GM21381 (cell line): ENCODE results near the gene SCUBE1.

ENCODE experiments used
- ATAC-seq: cut with Tn5 transposase; IDR thresholded peaks from one replicate; pipeline ENCODE4 v1.9.1; 2021; ENCODE audit warnings: mild to moderate bottlenecking, moderate library complexity; ENCODE audit not compliant: unreplicated experiment

Gene SCUBE1

GRCh38 chr22:43203471-43203981, 139.6 kb downstream of the SCUBE1 start:
- no peak for ATAC-seq

GRCh38 chr22:43202756-43203410, 140.3 kb downstream of the SCUBE1 start:
- ATAC-seq = no peak

- no peak for ATAC-seq
These were observed 140.8 kb downstream of the SCUBE1 start for GRCh38 chr22:43202326-43202725.

GRCh38 chr22:43201486-43202219, 141.5 kb downstream of the SCUBE1 start:
- no peak for ATAC-seq

- ATAC-seq = no peak
These were observed 142.6 kb downstream of the SCUBE1 start for GRCh38 chr22:43200555-43200954.

- ATAC-seq = no peak
These were observed 143.1 kb downstream of the SCUBE1 start for GRCh38 chr22:43200031-43200430.

GRCh38 chr22:43199541-43199940, 143.6 kb downstream of the SCUBE1 start:
- no peak for ATAC-seq

- no peak for ATAC-seq
These were observed 144.2 kb downstream of the SCUBE1 start for GRCh38 chr22:43198936-43199335.

GRCh38 chr22:43198126-43198525, 145.0 kb downstream of the SCUBE1 start:
- no peak for ATAC-seq

- ATAC-seq = no peak
These were observed 145.8 kb downstream of the SCUBE1 start for GRCh38 chr22:43197271-43197941.

- no peak for ATAC-seq
These were observed 151.3 kb downstream of the SCUBE1 start for GRCh38 chr22:43191831-43192230.

GRCh38 chr22:43188829-43189545, 154.2 kb downstream of the SCUBE1 start:
- ATAC-seq = no peak

- ATAC-seq = peak; percentile 75
These were observed 155.7 kb downstream of the SCUBE1 start for GRCh38 chr22:43187171-43188099.

- ATAC-seq = peak; percentile 62
These were observed 156.7 kb downstream of the SCUBE1 start, which contains the start of gene TTLL12 for GRCh38 chr22:43186272-43187170. TTLL12 (minus strand) TSS chr22:43187134; CDS start chr22:43187069, 65 bp downstream.

- no peak for ATAC-seq
These were observed 157.3 kb downstream of the SCUBE1 start for GRCh38 chr22:43185860-43186261.

- no peak for ATAC-seq
These were observed 159.5 kb downstream of the SCUBE1 start for GRCh38 chr22:43183496-43184277.

- no peak for ATAC-seq
These were observed 160.4 kb downstream of the SCUBE1 start for GRCh38 chr22:43182726-43183125.

GRCh38 chr22:43182118-43182517, 161.1 kb downstream of the SCUBE1 start:
- no peak for ATAC-seq
